HCT116 (cell line): Measurements from ENCODE around the gene TPST1. TPM values are rescaled to one million over a fixed set of nuclear protein-coding genes. Genes with fewer than 3 reads are reported as not detected.
"Not testable (repeated sequence)": the region's sequence is repeated elsewhere in the genome, so short reads cannot be mapped to it uniquely, and the experiment has no call there.

Source experiments
- ATAC-seq: fragments of 200-7000 bp; cut with Tn5 transposase; 2 replicates; pipeline ENCODE4 v1.9.1; 2020; ENCODE audit warnings: mild to moderate bottlenecking, moderate library complexity
- BruUV-seq: library from RNA; stranded (reverse); fragments of 400-500 nt; replicated peaks from 2 replicates; lab custom pipeline; 2021; lab: Mats Ljungman, UMichigan
- CTCF ChIA-PET: fragments of 300-600 bp; sonication (Branson Sonifier 250); formaldehyde crosslinking; loops from one replicate; lab custom pipeline; 2021; ENCODE audit warnings: antibody characterized with exemption; lab: Charles Lee
- POLR2A ChIA-PET: fragments of 300-600, 350-600 bp; sonication (Branson Sonifier 250); formaldehyde crosslinking; loops from one replicate; lab custom pipeline; 2021; ENCODE audit warnings: antibody characterized with exemption; lab: Charles Lee
- RAD21 ChIA-PET, 2 experiments: fragments of 300-600 bp; sonication (Branson Sonifier 250); formaldehyde crosslinking; loops; one replicate each; lab custom pipeline; 2023; ENCODE audit warnings: low total read pairs in 2 of 2; ENCODE audit not compliant: uncharacterized antibody in 2 of 2, unreplicated experiment in 2 of 2, low non-redundant PET in 1 of 2; lab: Charles Lee
- DNase-seq: peaks from one replicate; pipeline ENCODE4 v3.0.0-alpha.2; 2010; ENCODE audit warnings: low read depth, low spot score
- H2AFZ ChIP-seq: fragments of 200-600 bp; shearing (Covaris generic), sonication (generic); 2 replicates; pipeline ENCODE4 v1.6.1; 2017; ENCODE audit warnings: low read depth, mixed run types, mixed read lengths, antibody characterized with exemption, low read length; ENCODE audit not compliant: poor library complexity, severe bottlenecking
- H3K27ac ChIP-seq: 2 replicates; pipeline ENCODE4 v1.5.1; 2012; ENCODE audit warnings: low read depth, low read length
- H3K27me3 ChIP-seq: fragments of 200-600 bp; sonication (generic); 2 replicates; pipeline ENCODE4 v1.6.1; 2016; ENCODE audit warnings: mixed run types, low read length, mixed read lengths; ENCODE audit not compliant: insufficient read depth
- H3K36me3 ChIP-seq, 2 experiments: fragments of 200-500 bp in 1 of 2; fragments of 200-600 bp in 1 of 2; sonication (Bioruptor generic) in 1 of 2; sonication (generic) in 1 of 2; 2 replicates each; pipeline versions ENCODE4 v1.5.1 to v1.6.1; 2014 to 2016; ENCODE audit warnings: low read length in 2 of 2, inconsistent platforms in 1 of 2, mixed read lengths in 1 of 2, mixed run types in 1 of 2; ENCODE audit not compliant: insufficient read depth in 2 of 2, control insufficient read depth in 1 of 2
- H3K4me1 ChIP-seq, 2 experiments: fragments of 200-600 bp in 1 of 2; sonication (generic) in 1 of 2; 2 replicates each; pipeline versions ENCODE4 v1.5.1 to v1.6.1; 2012 to 2017; ENCODE audit warnings: low read length in 2 of 2, inconsistent platforms in 1 of 2, mild to moderate bottlenecking in 1 of 2, mixed read lengths in 1 of 2, mixed run types in 1 of 2, moderate library complexity in 1 of 2; ENCODE audit not compliant: insufficient read depth in 2 of 2, control insufficient read depth in 1 of 2
- H3K4me2 ChIP-seq: fragments of 200-600 bp; sonication (generic); 2 replicates; pipeline ENCODE4 v1.6.1; 2017; ENCODE audit warnings: mixed run types, low read length, mixed read lengths
- H3K4me3 ChIP-seq, 2 experiments: fragments of 200-600 bp in 1 of 2; sonication (generic) in 1 of 2; replicated peaks in 1 of 2; 2 replicates each; pipeline ENCODE4 v1.5.1; 2011 to 2016; ENCODE audit warnings: low read length in 2 of 2, control low read depth in 1 of 2, low read depth in 1 of 2, mild to moderate bottlenecking in 1 of 2, mixed read lengths in 1 of 2, mixed run types in 1 of 2
- H3K79me2 ChIP-seq: fragments of 200-600 bp; sonication (generic); 2 replicates; pipeline ENCODE4 v1.6.1; 2017; ENCODE audit warnings: mild to moderate bottlenecking, mixed run types, low read length, moderate library complexity, mixed read lengths; ENCODE audit not compliant: insufficient read depth
- H3K9ac ChIP-seq: fragments of 200-600 bp; sonication (generic); 2 replicates; pipeline ENCODE4 v1.6.1; 2016; ENCODE audit warnings: low read length, mixed read lengths
- H3K9me2 ChIP-seq: fragments of 200-600 bp; sonication (generic), shearing (Covaris generic); 2 replicates; pipeline ENCODE4 v1.6.1; 2017; ENCODE audit warnings: mixed run types, mild to moderate bottlenecking, moderate library complexity; ENCODE audit not compliant: insufficient read depth
- H3K9me3 ChIP-seq, 2 experiments: fragments of 200-500 bp in 1 of 2; fragments of 200-600 bp in 1 of 2; sonication (Bioruptor generic) in 1 of 2; sonication (generic) in 1 of 2; 2 replicates each; pipeline ENCODE4 v1.6.1; 2014 to 2017; ENCODE audit warnings: low read length in 2 of 2, mixed read lengths in 2 of 2, inconsistent platforms in 1 of 2, low read depth in 1 of 2, mild to moderate bottlenecking in 1 of 2, mixed run types in 1 of 2, moderate library complexity in 1 of 2; ENCODE audit not compliant: control insufficient read depth in 1 of 2, insufficient read depth in 1 of 2
- H4K20me1 ChIP-seq: fragments of 200-600 bp; sonication (generic), shearing (Covaris generic); 2 replicates; pipeline ENCODE4 v1.6.1; 2017; ENCODE audit warnings: mixed run types, mild to moderate bottlenecking, moderate library complexity; ENCODE audit not compliant: insufficient read depth
- ATF3 ChIP-seq: IDR thresholded peaks from 2 replicates; pipeline ENCODE4 v1.6.1; 2012
- CBX3 ChIP-seq: IDR thresholded peaks from 2 replicates; pipeline ENCODE4 v1.6.1; 2012; ENCODE audit warnings: low read depth
- CEBPB ChIP-seq: IDR thresholded peaks from 2 replicates; pipeline ENCODE4 v1.6.1; 2012; ENCODE audit warnings: low read depth
- EGR1 ChIP-seq: IDR thresholded peaks from 2 replicates; pipeline ENCODE4 v1.6.1; 2012; ENCODE audit warnings: low read depth
- EZH2phosphoT487 ChIP-seq: fragments of 200-600 bp; IDR thresholded peaks from 2 replicates; pipeline ENCODE4 v1.6.1; 2018; ENCODE audit warnings: antibody characterized with exemption, borderline replicate concordance
- FOSL1 ChIP-seq: IDR thresholded peaks from 2 replicates; pipeline ENCODE4 v1.6.1; 2012; ENCODE audit warnings: low read depth
- POLR2A ChIP-seq: IDR thresholded peaks from 2 replicates; pipeline ENCODE4 v1.7.0; 2011; ENCODE audit warnings: borderline replicate concordance; ENCODE audit not compliant: insufficient read depth, insufficient read length; ENCODE audit errors: extremely low read depth
- RAD21 ChIP-seq: IDR thresholded peaks from 2 replicates; pipeline ENCODE4 v1.6.1; 2012; ENCODE audit warnings: low read depth, mild to moderate bottlenecking
- SIN3A ChIP-seq: IDR thresholded peaks from 2 replicates; pipeline ENCODE4 v1.6.1; 2012; ENCODE audit warnings: low read depth
- SP1 ChIP-seq: IDR thresholded peaks from 2 replicates; pipeline ENCODE4 v1.6.1; 2012; ENCODE audit warnings: low read depth
- SRF ChIP-seq: IDR thresholded peaks from 2 replicates; pipeline ENCODE4 v1.6.1; 2012; ENCODE audit warnings: low read depth
- TCF7L2 ChIP-seq: IDR thresholded peaks from 2 replicates; pipeline ENCODE4 v1.7.0; 2011; ENCODE audit warnings: borderline replicate concordance, inconsistent platforms; ENCODE audit not compliant: insufficient read depth, insufficient read length; ENCODE audit errors: extremely low read depth
- ZFX ChIP-seq: fragments of 450-650 bp; IDR thresholded peaks from 2 replicates; pipeline ENCODE4 v1.6.1; 2017
- ZNF274 ChIP-seq: fragments of 200-500 bp; sonication (Bioruptor generic); IDR thresholded peaks from 2 replicates; pipeline ENCODE4 v1.6.1; 2014; ENCODE audit warnings: mild to moderate bottlenecking, low read depth, low read length, inconsistent platforms
- intact Hi-C: fragments of 100-400 bp; cut with micrococcal nuclease; formaldehyde crosslinking; loops from 2 replicates; pipeline ENCODE4 v1.10.0; 2022
- total RNA-seq: library from RNA; stranded (reverse); gene quantifications from one replicate; pipeline ENCODE4 v1.2.1, GENCODE V29; 2021; ENCODE audit not compliant: unreplicated experiment
- TF ChIP-seq, protein P1 (sequence below), 3 experiments: fragments of 200-600 bp in 1 of 3; sonication (generic) in 1 of 3; IDR thresholded peaks in 2 of 3; conservative IDR thresholded peaks in 1 of 3; 2 replicates each; pipeline ENCODE4 v1.5.1; 2012 to 2017; ENCODE audit warnings: low read depth in 2 of 3, low read length in 2 of 3, antibody characterized with exemption in 1 of 3, borderline replicate concordance in 1 of 3, control low read depth in 1 of 3, mild to moderate bottlenecking in 1 of 3, mixed read lengths in 1 of 3, mixed run types in 1 of 3, moderate library complexity in 1 of 3; ENCODE audit not compliant: insufficient read depth in 1 of 3
- TF ChIP-seq, protein P2 (sequence below): IDR thresholded peaks from 2 replicates; pipeline ENCODE4 v1.6.1; 2012

TPST1 gene
- total RNA-seq, 1 experiment from 2014 or later, result 11.4 TPM

DNA sequence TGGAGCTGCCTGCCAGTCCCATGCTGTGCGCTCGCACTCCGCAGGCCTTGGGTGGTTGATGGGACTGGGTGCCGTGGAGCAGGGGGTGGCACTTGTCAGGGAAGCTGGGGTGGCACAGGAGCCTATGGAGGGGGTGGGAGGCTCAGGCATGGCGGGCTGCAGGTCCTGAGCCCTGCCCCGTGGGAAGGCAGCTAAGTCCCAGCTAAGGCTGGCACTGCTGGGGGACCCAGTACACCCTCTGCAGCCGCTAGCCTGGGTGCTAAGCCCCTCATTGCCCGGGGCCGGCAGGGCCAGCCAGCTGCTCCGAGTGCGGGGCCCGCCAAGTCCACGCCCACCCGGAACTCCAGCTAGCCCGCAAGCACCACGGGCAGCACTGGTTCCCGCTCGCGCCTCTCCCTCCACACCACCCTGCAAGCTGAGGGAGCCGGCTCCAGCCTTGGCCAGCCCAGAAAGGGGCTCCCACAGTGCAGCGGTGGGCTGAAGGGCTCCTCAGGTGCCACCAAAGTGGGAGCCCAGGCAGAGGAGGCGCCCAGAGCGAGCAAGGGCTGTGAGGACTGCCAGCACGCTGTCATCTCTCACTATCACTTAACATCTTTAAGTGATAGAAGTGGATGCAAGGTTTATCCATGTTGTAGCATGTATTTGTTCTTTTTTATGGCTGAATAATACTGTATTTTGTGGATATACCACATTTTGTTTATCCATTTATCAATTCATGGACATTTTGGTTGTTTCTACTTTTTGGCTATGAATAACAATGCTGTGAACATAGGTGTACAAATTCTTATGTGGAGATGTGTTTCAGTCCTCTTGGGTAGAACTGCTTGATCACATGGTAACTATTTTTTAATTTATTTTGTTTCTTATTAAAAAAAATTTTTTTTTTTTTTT is 26.4 kb downstream of the TPST1 start:
- POLR2A ChIA-PET, H4K20me1 ChIP-seq, intact Hi-C loops, H3K27me3 ChIP-seq, H3K9me3 ChIP-seq, H2AFZ ChIP-seq, H3K4me2 ChIP-seq, H3K9me2 ChIP-seq, BruUV-seq, H3K27ac ChIP-seq, ATAC-seq, H3K79me2 ChIP-seq, DNase-seq, H3K4me1 ChIP-seq, H3K9ac ChIP-seq, H3K4me3 ChIP-seq, RAD21 ChIA-PET, CTCF ChIA-PET, H3K36me3 ChIP-seq: not testable (repeated sequence)

GRCh38 chr7:66233638-66234037 is 28.5 kb downstream of the TPST1 start:
- Histone ChIP-seq H4K20me1 (no peaks in the 10 kb centered on the region), H3K9me3 (no peaks in the 10 kb centered on the region), H3K9me2 (no peaks in the 10 kb centered on the region), H3K9ac (no peak overlapping the region), H3K36me3 (no peaks in the 10 kb centered on the region), H3K27ac (no peak overlapping the region), H2AFZ (no peak overlapping the region), H3K4me3 (no peak overlapping the region), H3K4me2 (no peak overlapping the region), H3K79me2 (no peaks in the 10 kb centered on the region; the same call in 1 of the 2 replicates), H3K27me3 (no peaks in the 10 kb centered on the region), H3K4me1 (no peaks in the 10 kb centered on the region)
- ChIA-PET CTCF (no interaction called here), POLR2A (no interaction called here), RAD21 (no interaction called here)
- no TSS peak for BruUV-seq
- no peak for TF ChIP-seq ZNF274
- TF ChIP-seq FOSL1, result no peak
- no peak for TF ChIP-seq SIN3A
- no peak for TF ChIP-seq EZH2phosphoT487
- TF ChIP-seq ATF3, result no peak
- no peak for TF ChIP-seq RAD21
- no peak for TF ChIP-seq SP1
- no peak for TF ChIP-seq TCF7L2
- no peak for TF ChIP-seq ZFX
- no peak for TF ChIP-seq EGR1
- TF ChIP-seq CEBPB, result no peak
- TF ChIP-seq CBX3, result no peak
- TF ChIP-seq SRF, result no peak
- TF ChIP-seq, protein P1, sequence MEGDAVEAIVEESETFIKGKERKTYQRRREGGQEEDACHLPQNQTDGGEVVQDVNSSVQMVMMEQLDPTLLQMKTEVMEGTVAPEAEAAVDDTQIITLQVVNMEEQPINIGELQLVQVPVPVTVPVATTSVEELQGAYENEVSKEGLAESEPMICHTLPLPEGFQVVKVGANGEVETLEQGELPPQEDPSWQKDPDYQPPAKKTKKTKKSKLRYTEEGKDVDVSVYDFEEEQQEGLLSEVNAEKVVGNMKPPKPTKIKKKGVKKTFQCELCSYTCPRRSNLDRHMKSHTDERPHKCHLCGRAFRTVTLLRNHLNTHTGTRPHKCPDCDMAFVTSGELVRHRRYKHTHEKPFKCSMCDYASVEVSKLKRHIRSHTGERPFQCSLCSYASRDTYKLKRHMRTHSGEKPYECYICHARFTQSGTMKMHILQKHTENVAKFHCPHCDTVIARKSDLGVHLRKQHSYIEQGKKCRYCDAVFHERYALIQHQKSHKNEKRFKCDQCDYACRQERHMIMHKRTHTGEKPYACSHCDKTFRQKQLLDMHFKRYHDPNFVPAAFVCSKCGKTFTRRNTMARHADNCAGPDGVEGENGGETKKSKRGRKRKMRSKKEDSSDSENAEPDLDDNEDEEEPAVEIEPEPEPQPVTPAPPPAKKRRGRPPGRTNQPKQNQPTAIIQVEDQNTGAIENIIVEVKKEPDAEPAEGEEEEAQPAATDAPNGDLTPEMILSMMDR (IDR thresholded peaks at IDR 0.05 in 2 of 3, conservative IDR thresholded peaks at IDR 0.05 in 1 of 3; ENCODE audit: borderline replicate concordance in 1 of 3, insufficient read depth in 1 of 3, low read depth in 2 of 3, low read length in 2 of 3), result no peak
- TF ChIP-seq POLR2A, result no peak
- TF ChIP-seq, protein P2, sequence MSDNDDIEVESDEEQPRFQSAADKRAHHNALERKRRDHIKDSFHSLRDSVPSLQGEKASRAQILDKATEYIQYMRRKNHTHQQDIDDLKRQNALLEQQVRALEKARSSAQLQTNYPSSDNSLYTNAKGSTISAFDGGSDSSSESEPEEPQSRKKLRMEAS, result no peak
- intact Hi-C loops, result no loop called here
- no peak for ATAC-seq
- no peak for DNase-seq
